ENCODE results near the gene VEPH1.

DNA sequence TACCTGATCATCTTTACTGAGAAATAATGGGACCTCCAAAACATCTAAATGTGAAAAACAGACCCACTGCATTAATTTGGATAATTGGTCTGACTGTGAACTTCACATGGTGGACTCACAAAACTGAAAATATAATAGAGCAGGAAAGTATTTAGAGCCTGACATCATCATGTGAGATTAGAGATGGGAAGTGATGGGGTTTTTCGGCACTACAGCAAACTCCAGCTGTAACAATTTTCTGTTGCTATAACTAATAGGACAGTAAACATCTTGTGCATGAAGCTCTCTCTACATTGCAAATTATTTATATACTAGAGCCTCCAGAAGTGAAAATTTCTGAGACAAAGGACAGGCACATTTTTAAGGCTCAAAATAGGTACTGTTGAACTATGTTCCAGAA, 32.2 kb downstream of the VEPH1 start:
- TF ChIP-seq, protein P1, sequence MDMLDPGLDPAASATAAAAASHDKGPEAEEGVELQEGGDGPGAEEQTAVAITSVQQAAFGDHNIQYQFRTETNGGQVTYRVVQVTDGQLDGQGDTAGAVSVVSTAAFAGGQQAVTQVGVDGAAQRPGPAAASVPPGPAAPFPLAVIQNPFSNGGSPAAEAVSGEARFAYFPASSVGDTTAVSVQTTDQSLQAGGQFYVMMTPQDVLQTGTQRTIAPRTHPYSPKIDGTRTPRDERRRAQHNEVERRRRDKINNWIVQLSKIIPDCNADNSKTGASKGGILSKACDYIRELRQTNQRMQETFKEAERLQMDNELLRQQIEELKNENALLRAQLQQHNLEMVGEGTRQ (IDR thresholded peaks at IDR 0.05): no peak
- TF ChIP-seq, protein P2, sequence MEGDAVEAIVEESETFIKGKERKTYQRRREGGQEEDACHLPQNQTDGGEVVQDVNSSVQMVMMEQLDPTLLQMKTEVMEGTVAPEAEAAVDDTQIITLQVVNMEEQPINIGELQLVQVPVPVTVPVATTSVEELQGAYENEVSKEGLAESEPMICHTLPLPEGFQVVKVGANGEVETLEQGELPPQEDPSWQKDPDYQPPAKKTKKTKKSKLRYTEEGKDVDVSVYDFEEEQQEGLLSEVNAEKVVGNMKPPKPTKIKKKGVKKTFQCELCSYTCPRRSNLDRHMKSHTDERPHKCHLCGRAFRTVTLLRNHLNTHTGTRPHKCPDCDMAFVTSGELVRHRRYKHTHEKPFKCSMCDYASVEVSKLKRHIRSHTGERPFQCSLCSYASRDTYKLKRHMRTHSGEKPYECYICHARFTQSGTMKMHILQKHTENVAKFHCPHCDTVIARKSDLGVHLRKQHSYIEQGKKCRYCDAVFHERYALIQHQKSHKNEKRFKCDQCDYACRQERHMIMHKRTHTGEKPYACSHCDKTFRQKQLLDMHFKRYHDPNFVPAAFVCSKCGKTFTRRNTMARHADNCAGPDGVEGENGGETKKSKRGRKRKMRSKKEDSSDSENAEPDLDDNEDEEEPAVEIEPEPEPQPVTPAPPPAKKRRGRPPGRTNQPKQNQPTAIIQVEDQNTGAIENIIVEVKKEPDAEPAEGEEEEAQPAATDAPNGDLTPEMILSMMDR (IDR thresholded peaks at IDR 0.05): no peak

All from A549 (cell line).